Activated T-helper 1 cell treated with anti-CD3 and anti-CD28 coated beads, Interleukin-12 subunit alpha, Interleukin-12 subunit beta, Interleukin-2, Interleukin-4 antibody, amounts not matched to agents 30 ng/mL and 10 ng/mL and 1 ng/mL, durations not matched to agents 14 hours and 24 hours and 36 hours (primary cell): ENCODE results near the gene FAM163A. TPM values are rescaled to one million over a fixed set of nuclear protein-coding genes. Genes with fewer than 3 reads are reported as not detected.
"Not testable (repeated sequence)": the region's sequence is repeated elsewhere in the genome, so short reads cannot be mapped to it uniquely, and the experiment has no call there.

Experiments
- DNase-seq: peaks from one replicate; pipeline ENCODE4 v3.0.0; 2021; ENCODE audit warnings: low spot score
- H3K27ac Mint-ChIP-seq: one replicate; pipeline ENCODE4 v1.8.0; 2021; ENCODE audit warnings: mild to moderate bottlenecking, mixed read lengths
- H3K27me3 Mint-ChIP-seq: one replicate; pipeline ENCODE4 v1.8.0; 2022; ENCODE audit warnings: mild to moderate bottlenecking, moderate library complexity, mixed read lengths; ENCODE audit not compliant: insufficient read depth
- H3K36me3 Mint-ChIP-seq: one replicate; pipeline ENCODE4 v1.8.0; 2021; ENCODE audit warnings: low read depth, mixed read lengths
- H3K4me1 Mint-ChIP-seq: one replicate; pipeline ENCODE4 v1.8.0; 2021; ENCODE audit warnings: low read depth, mixed read lengths
- H3K4me3 Mint-ChIP-seq: one replicate; pipeline ENCODE4 v1.8.0; 2021; ENCODE audit warnings: mild to moderate bottlenecking, moderate library complexity, mixed read lengths
- H3K9me3 Mint-ChIP-seq: one replicate; pipeline ENCODE4 v1.8.0; 2021; ENCODE audit warnings: mixed read lengths
- intact Hi-C: fragments of 100-400 bp; cut with micrococcal nuclease; formaldehyde crosslinking; loops from one replicate; pipeline ENCODE4 v1.15.1; 2024
- total RNA-seq: library from RNA; stranded (reverse); gene quantifications from 2 replicates; pipeline ENCODE4 v1.2.3, GENCODE V29; 2022

The FAM163A gene
- total RNA-seq, 1 donor from 2014 or later: not detected

- intact Hi-C loops: no loop called here
- peaks cover 14% of the 10 kb centered on the region for H3K4me1 Mint-ChIP-seq
- H3K27ac Mint-ChIP-seq: no peak overlapping the region
- H3K36me3 Mint-ChIP-seq: no peaks in the 10 kb centered on the region
- H3K27me3 Mint-ChIP-seq: peaks cover 2% of the 10 kb centered on the region
- H3K9me3 Mint-ChIP-seq: no peaks in the 10 kb centered on the region
- H3K4me3 Mint-ChIP-seq: no peak overlapping the region
- no peak for DNase-seq
These were observed 83.7 kb downstream of the FAM163A start for GRCh38 chr1:179826626-179827280.

- Mint-ChIP-seq H3K27ac (no peak overlapping the region), H3K9me3 (no peaks in the 10 kb centered on the region), H3K4me3 (no peak overlapping the region), H3K36me3 (no peaks in the 10 kb centered on the region), H3K27me3 (peaks cover 2% of the 10 kb centered on the region), H3K4me1 (peaks cover 22% of the 10 kb centered on the region)
- intact Hi-C loops: no loop called here
- no peak for DNase-seq
These were observed 85.5 kb downstream of the FAM163A start for GRCh38 chr1:179828554-179829110.

- no peak overlapping the region for H3K4me3 Mint-ChIP-seq
- peaks cover 22% of the 10 kb centered on the region for H3K4me1 Mint-ChIP-seq
- DNase-seq: no peak
- peaks cover 2% of the 10 kb centered on the region for H3K27me3 Mint-ChIP-seq
- H3K36me3 Mint-ChIP-seq: peaks cover 2% of the 10 kb centered on the region
- H3K9me3 Mint-ChIP-seq: no peaks in the 10 kb centered on the region
- intact Hi-C loops: no loop called here
- no peak overlapping the region for H3K27ac Mint-ChIP-seq
These were observed 88.1 kb downstream of the FAM163A start for GRCh38 chr1:179831225-179831624.

GRCh38 chr1:179831852-179832699 is 89.0 kb downstream of the FAM163A start:
- intact Hi-C loops: no loop called here
- Mint-ChIP-seq H3K4me1 (peaks cover 22% of the 10 kb centered on the region), H3K27ac (no peak overlapping the region), H3K9me3 (no peaks in the 10 kb centered on the region), H3K36me3 (peaks cover 3% of the 10 kb centered on the region), H3K27me3 (peaks cover under 1% of the 10 kb centered on the region), H3K4me3 (peak overlapping the region; percentile 15)
- no peak for DNase-seq

- H3K27me3 Mint-ChIP-seq, H3K36me3 Mint-ChIP-seq, H3K9me3 Mint-ChIP-seq, H3K27ac Mint-ChIP-seq, intact Hi-C loops, H3K4me3 Mint-ChIP-seq, DNase-seq: not testable (repeated sequence)
- H3K4me1 Mint-ChIP-seq: peaks cover 11% of the 10 kb centered on the region
These were observed 93.8 kb downstream of the FAM163A start for GRCh38 chr1:179836686-179837445.

- Mint-ChIP-seq H3K27ac (no peak overlapping the region), H3K4me1 (peaks cover 5% of the 10 kb centered on the region), H3K27me3 (no peaks in the 10 kb centered on the region), H3K36me3 (peaks cover 13% of the 10 kb centered on the region), H3K9me3 (no peaks in the 10 kb centered on the region), H3K4me3 (no peak overlapping the region)
- intact Hi-C loops: no loop called here
- DNase-seq: no peak
These were observed 97.0 kb downstream of the FAM163A start for GRCh38 chr1:179840107-179840506.

GRCh38 chr1:179848233-179848632 is 105.1 kb downstream of the FAM163A start:
- Mint-ChIP-seq H3K36me3 (peaks cover 25% of the 10 kb centered on the region), H3K4me3 (no peak overlapping the region), H3K27me3 (no peaks in the 10 kb centered on the region), H3K27ac (no peak overlapping the region), H3K4me1 (no peaks in the 10 kb centered on the region), H3K9me3 (no peaks in the 10 kb centered on the region)
- DNase-seq: no peak
- intact Hi-C loops: no loop called here

GRCh38 chr1:179853102-179853501 is 110.0 kb downstream of the FAM163A start:
- Mint-ChIP-seq H3K27ac (no peak overlapping the region), H3K27me3 (no peaks in the 10 kb centered on the region), H3K4me1 (no peaks in the 10 kb centered on the region), H3K4me3 (no peak overlapping the region), H3K9me3 (no peaks in the 10 kb centered on the region), H3K36me3 (peaks cover 15% of the 10 kb centered on the region)
- DNase-seq: no peak
- intact Hi-C loops: no loop called here

GRCh38 chr1:179855831-179856230 is 112.7 kb downstream of the FAM163A start:
- H3K27me3 Mint-ChIP-seq, H3K9me3 Mint-ChIP-seq, H3K27ac Mint-ChIP-seq, H3K4me3 Mint-ChIP-seq, H3K4me1 Mint-ChIP-seq, intact Hi-C loops, DNase-seq: not testable (repeated sequence)
- peaks cover 15% of the 10 kb centered on the region for H3K36me3 Mint-ChIP-seq

- Mint-ChIP-seq H3K36me3 (peaks cover 12% of the 10 kb centered on the region), H3K27me3 (no peaks in the 10 kb centered on the region), H3K9me3 (no peaks in the 10 kb centered on the region), H3K4me1 (no peaks in the 10 kb centered on the region), H3K27ac (no peak overlapping the region), H3K4me3 (no peak overlapping the region)
- intact Hi-C loops: no loop called here
- no peak for DNase-seq
These were observed 113.2 kb downstream of the FAM163A start for GRCh38 chr1:179856296-179856695.

GRCh38 chr1:179857009-179857408 is 113.9 kb downstream of the FAM163A start:
- intact Hi-C loops: no loop called here
- Mint-ChIP-seq H3K27me3 (no peaks in the 10 kb centered on the region), H3K36me3 (peaks cover 15% of the 10 kb centered on the region), H3K4me3 (no peak overlapping the region), H3K27ac (no peak overlapping the region), H3K9me3 (no peaks in the 10 kb centered on the region), H3K4me1 (no peaks in the 10 kb centered on the region)
- no peak for DNase-seq

GRCh38 chr1:179860652-179861051 is 117.6 kb downstream of the FAM163A start:
- no peaks in the 10 kb centered on the region for H3K4me1 Mint-ChIP-seq
- peaks cover 35% of the 10 kb centered on the region for H3K36me3 Mint-ChIP-seq
- no peak overlapping the region for H3K4me3 Mint-ChIP-seq
- H3K27me3 Mint-ChIP-seq: no peaks in the 10 kb centered on the region
- H3K27ac Mint-ChIP-seq: no peak overlapping the region
- no peak for DNase-seq
- H3K9me3 Mint-ChIP-seq: no peaks in the 10 kb centered on the region
- intact Hi-C loops: no loop called here
